ENCODE data around the gene TSC2. TPM values are rescaled to one million over a fixed set of nuclear protein-coding genes. Genes with fewer than 3 reads are reported as not detected.
A peak's percentile ranks its signal among the peaks of the same experiment; 100 is the strongest.

Gene TSC2
- total and polyA plus RNA-seq, 2 of the 13 experiments (the other 11 are each of a cell fraction or from before 2014, with no cell fraction given): 19.6 to 40.4 TPM

DNA sequence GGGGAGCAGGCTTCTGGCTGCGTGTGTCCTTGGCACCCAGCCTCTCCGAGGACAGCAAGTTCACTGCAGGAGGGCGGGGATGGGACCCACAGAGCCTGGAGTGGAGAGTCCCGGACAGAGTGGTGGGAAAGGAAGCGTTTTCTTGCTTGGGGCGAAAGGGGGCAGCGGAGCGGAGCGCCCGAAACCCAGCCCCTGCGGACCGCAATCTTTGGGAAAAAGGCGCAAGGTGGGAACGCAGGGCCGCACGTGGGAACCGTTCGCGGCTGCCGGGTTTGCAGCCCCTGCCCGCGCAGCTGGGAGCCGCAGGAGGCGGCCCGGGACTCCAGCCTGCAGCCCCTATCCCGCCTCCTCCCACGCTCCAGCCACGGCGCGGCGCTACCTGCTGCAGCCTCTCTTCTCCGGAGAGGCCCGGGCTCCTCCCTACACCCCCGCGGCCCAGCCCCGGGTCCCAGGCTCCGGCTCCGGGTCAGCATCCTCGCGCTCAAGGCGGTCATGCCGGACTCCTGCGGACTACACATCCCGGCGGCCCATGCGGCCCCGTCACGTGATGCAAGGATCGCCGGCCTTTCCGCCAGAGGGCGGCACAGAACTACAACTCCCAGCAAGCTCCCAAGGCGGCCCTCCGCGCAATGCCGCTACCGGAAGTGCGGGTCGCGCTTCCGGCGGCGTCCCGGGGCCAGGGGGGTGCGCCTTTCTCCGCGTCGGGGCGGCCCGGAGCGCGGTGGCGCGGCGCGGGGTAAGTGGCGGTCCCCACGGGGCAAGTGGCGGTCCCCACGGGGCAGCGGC is at the start of gene TSC2, which contains the start of gene NTHL1 (continued):
- TF ChIP-seq, protein P1, sequence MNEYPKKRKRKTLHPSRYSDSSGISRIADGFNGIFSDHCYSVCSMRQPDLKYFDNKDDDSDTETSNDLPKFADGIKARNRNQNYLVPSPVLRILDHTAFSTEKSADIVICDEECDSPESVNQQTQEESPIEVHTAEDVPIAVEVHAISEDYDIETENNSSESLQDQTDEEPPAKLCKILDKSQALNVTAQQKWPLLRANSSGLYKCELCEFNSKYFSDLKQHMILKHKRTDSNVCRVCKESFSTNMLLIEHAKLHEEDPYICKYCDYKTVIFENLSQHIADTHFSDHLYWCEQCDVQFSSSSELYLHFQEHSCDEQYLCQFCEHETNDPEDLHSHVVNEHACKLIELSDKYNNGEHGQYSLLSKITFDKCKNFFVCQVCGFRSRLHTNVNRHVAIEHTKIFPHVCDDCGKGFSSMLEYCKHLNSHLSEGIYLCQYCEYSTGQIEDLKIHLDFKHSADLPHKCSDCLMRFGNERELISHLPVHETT (CRISPR knock-in tag; conservative IDR thresholded peaks at IDR 0.05): peak; percentile 69
- TF ChIP-seq SIX4 (CRISPR knock-in tag; IDR thresholded peaks at IDR 0.05): 0 out of 2 replicates have a peak, but pooled peaks have one; percentile 30
- TF ChIP-seq, protein P2, sequence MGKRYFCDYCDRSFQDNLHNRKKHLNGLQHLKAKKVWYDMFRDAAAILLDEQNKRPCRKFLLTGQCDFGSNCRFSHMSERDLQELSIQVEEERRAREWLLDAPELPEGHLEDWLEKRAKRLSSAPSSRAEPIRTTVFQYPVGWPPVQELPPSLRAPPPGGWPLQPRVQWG (CRISPR knock-in tag; IDR thresholded peaks at IDR 0.05; ENCODE audit: borderline replicate concordance, low read depth): no peak
- TF ChIP-seq, protein P3, sequence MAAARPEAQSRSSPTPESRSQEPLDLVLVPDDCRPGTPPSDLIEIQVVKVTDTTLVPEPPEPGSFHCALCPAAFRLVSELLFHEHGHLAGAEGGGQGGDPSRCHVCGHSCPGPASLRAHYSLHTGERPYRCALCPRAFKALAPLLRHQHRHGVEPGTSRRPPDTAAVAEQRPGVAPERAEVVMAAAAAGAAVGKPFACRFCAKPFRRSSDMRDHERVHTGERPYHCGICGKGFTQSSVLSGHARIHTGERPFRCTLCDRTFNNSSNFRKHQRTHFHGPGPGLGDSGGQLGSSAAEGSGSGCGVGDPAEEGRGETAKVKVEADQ (CRISPR knock-in tag; IDR thresholded peaks at IDR 0.05; ENCODE audit: borderline replicate concordance): peak; percentile 73
- TF ChIP-seq NPAS2 (CRISPR knock-in tag; IDR thresholded peaks at IDR 0.05; ENCODE audit: borderline replicate concordance): no peak
- TF ChIP-seq SALL2 (CRISPR knock-in tag; IDR thresholded peaks at IDR 0.05): peak; percentile 53
- TF ChIP-seq NFE2 (CRISPR knock-in tag; IDR thresholded peaks at IDR 0.05): no peak
- TF ChIP-seq, protein P4, sequence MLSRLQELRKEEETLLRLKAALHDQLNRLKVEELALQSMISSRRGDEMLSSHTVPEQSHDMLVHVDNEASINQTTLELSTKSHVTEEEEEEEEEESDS (CRISPR knock-in tag; IDR thresholded peaks at IDR 0.05; ENCODE audit: borderline replicate concordance): peak; percentile 72; the same call in 1 of the 2 replicates
- no peak; the same call in 1 of the 2 replicates for TF ChIP-seq ZFP90 (CRISPR knock-in tag; IDR thresholded peaks at IDR 0.05; ENCODE audit: borderline replicate concordance)
- TF ChIP-seq, protein P5, sequence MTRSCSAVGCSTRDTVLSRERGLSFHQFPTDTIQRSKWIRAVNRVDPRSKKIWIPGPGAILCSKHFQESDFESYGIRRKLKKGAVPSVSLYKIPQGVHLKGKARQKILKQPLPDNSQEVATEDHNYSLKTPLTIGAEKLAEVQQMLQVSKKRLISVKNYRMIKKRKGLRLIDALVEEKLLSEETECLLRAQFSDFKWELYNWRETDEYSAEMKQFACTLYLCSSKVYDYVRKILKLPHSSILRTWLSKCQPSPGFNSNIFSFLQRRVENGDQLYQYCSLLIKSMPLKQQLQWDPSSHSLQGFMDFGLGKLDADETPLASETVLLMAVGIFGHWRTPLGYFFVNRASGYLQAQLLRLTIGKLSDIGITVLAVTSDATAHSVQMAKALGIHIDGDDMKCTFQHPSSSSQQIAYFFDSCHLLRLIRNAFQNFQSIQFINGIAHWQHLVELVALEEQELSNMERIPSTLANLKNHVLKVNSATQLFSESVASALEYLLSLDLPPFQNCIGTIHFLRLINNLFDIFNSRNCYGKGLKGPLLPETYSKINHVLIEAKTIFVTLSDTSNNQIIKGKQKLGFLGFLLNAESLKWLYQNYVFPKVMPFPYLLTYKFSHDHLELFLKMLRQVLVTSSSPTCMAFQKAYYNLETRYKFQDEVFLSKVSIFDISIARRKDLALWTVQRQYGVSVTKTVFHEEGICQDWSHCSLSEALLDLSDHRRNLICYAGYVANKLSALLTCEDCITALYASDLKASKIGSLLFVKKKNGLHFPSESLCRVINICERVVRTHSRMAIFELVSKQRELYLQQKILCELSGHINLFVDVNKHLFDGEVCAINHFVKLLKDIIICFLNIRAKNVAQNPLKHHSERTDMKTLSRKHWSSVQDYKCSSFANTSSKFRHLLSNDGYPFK (CRISPR knock-in tag; IDR thresholded peaks at IDR 0.05; ENCODE audit: borderline replicate concordance): no peak; the same call in 1 of the 2 replicates
- peak; percentile 57; the same call in 1 of the 2 replicates for TF ChIP-seq ZNF703 (CRISPR knock-in tag; IDR thresholded peaks at IDR 0.05; ENCODE audit: borderline replicate concordance)
- no peak for TF ChIP-seq ZNF160 (CRISPR knock-in tag; IDR thresholded peaks at IDR 0.05)
- TF ChIP-seq, protein P6, sequence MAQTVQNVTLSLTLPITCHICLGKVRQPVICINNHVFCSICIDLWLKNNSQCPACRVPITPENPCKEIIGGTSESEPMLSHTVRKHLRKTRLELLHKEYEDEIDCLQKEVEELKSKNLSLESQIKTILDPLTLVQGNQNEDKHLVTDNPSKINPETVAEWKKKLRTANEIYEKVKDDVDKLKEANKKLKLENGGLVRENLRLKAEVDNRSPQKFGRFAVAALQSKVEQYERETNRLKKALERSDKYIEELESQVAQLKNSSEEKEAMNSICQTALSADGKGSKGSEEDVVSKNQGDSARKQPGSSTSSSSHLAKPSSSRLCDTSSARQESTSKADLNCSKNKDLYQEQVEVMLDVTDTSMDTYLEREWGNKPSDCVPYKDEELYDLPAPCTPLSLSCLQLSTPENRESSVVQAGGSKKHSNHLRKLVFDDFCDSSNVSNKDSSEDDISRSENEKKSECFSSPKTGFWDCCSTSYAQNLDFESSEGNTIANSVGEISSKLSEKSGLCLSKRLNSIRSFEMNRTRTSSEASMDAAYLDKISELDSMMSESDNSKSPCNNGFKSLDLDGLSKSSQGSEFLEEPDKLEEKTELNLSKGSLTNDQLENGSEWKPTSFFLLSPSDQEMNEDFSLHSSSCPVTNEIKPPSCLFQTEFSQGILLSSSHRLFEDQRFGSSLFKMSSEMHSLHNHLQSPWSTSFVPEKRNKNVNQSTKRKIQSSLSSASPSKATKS (CRISPR knock-in tag; IDR thresholded peaks at IDR 0.05): no peak
- no peak for TF ChIP-seq MLLT10 (CRISPR knock-in tag; IDR thresholded peaks at IDR 0.05)
- no peak for TF ChIP-seq ZFP41 (CRISPR knock-in tag; IDR thresholded peaks at IDR 0.05; ENCODE audit: borderline replicate concordance)
- TF ChIP-seq, protein P7, sequence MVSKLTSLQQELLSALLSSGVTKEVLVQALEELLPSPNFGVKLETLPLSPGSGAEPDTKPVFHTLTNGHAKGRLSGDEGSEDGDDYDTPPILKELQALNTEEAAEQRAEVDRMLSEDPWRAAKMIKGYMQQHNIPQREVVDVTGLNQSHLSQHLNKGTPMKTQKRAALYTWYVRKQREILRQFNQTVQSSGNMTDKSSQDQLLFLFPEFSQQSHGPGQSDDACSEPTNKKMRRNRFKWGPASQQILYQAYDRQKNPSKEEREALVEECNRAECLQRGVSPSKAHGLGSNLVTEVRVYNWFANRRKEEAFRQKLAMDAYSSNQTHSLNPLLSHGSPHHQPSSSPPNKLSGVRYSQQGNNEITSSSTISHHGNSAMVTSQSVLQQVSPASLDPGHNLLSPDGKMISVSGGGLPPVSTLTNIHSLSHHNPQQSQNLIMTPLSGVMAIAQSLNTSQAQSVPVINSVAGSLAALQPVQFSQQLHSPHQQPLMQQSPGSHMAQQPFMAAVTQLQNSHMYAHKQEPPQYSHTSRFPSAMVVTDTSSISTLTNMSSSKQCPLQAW (CRISPR knock-in tag; IDR thresholded peaks at IDR 0.05): peak; percentile 46
- TF ChIP-seq CHD2 (IDR thresholded peaks at IDR 0.05; ENCODE audit: low read depth, low read length): no peak
- no peak for TF ChIP-seq CBX2 (IDR thresholded peaks at IDR 0.05; ENCODE audit: low read depth, low read length)
- no peak for TF ChIP-seq CBX2 (CRISPR knock-in tag; IDR thresholded peaks at IDR 0.05; ENCODE audit: low read depth)
